ENCODE measurements around the gene DAPK3. TPM values are rescaled to one million over a fixed set of nuclear protein-coding genes. Genes with fewer than 3 reads are reported as not detected.
"Not testable (repeated sequence)": the region's sequence is repeated elsewhere in the genome, so short reads cannot be mapped to it uniquely, and the experiment has no call there.

Gene DAPK3
- polyA plus RNA-seq, 3 donors, result 13.7 to 32.1 (median 21.8) TPM

DNA sequence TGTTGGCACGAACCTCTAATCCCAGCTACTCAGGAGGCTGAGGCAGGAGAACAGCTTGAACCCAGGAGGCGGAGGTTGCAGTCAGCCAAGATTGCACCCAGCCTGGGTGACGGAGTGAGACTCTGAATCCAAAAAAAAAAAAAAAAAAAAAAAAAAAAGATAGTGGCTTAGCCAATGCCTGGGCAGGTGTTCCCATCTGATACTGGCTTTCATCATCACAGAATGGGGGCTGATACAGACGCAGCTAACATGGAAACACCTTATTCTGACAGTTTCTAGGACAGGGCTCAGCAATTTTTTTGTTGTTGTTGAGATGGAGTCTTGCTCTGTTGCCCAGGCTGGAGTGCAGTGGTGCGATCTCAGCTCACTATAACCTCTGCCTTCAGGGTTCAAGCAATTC lies 29.9 kb upstream of the DAPK3 start:
- not testable (repeated sequence) for H3K4me3 Mint-ChIP-seq, H3K27ac Mint-ChIP-seq

DNA sequence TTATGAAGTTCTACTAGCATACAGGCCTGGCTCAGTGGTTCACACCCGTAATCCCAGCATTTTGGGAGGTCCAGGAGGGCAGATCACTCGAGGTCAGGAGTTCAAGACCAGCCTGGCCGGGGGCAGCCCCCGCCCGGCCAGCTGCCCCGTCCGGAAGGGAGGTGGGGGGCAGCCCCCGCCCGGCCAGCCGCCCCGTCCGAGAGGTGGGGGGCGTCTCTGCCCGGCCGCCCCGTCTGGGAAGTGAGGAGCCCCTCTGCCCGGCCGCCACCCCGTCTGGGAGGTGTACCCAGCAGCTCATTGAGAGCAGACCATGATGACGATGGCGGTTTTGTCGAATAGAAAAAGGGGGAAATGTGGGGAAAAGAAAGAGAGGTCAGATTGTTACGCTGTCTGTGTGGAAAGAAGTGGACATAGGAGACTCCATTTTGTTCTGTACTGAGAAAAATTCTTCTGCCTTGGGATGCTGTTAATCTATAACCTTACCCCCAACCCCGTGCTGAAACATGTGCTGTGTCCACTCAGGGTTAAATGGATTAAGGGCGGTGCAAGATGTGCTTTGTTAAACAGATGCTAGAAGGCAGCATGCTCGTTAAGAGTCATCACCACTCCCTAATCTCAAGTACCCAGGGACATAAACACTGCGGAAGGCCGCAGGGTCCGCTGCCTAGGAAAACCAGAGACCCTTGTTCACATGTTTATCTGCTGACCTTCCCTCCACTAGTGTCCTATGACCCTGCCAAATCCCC lies 27.9 kb upstream of the DAPK3 start:
- H3K27ac ChIP-seq (ENCODE audit: low read depth in 1 of 2, low read length in 2 of 2); DNase-seq; H3K27ac Mint-ChIP-seq; H3K4me3 ChIP-seq (replicated peaks in 1 of 3; ENCODE audit: low read depth in 2 of 3, low read length in 3 of 3); H3K36me3 ChIP-seq (replicated peaks in 1 of 2; ENCODE audit: control insufficient read depth in 1 of 2, insufficient read depth in 2 of 2, low read length in 2 of 2); H3K27me3 ChIP-seq (ENCODE audit: control insufficient read depth in 2 of 2, insufficient read depth in 2 of 2, low read length in 2 of 2); H3K9ac ChIP-seq (ENCODE audit: insufficient read depth, low read length, poor library complexity, severe bottlenecking); H3K4me1 ChIP-seq (ENCODE audit: control insufficient read depth in 1 of 2, insufficient read depth in 2 of 2, low read length in 2 of 2); intact Hi-C loops (cut with micrococcal nuclease); H3K36me3 Mint-ChIP-seq; H3K9me3 ChIP-seq (replicated peaks in 1 of 2; ENCODE audit: control insufficient read depth in 1 of 2, insufficient read depth in 1 of 2, low read length in 2 of 2); H3K27me3 Mint-ChIP-seq (ENCODE audit: low read depth in 3 of 3); H3K4me1 Mint-ChIP-seq; H2AFZ ChIP-seq (ENCODE audit: insufficient read depth, low read depth, low read length, poor library complexity, severe bottlenecking); H3K4me3 Mint-ChIP-seq; H3K4me2 ChIP-seq (replicated peaks; ENCODE audit: extremely low read depth, low read length, poor library complexity, severe bottlenecking); H4K20me1 ChIP-seq (ENCODE audit: insufficient read depth, low read length); H3K79me2 ChIP-seq (ENCODE audit: insufficient read depth, low read length); H3K9me3 Mint-ChIP-seq: not testable (repeated sequence)
- WGBS (ENCODE audit: insufficient coverage), result 94% methylated on average over 10 of the region's 29 CpGs

More for the DNA sequence above, 29.9 kb upstream of the DAPK3 start:
- not testable (repeated sequence) for H4K20me1 ChIP-seq (ENCODE audit: insufficient read depth, low read length); H3K36me3 Mint-ChIP-seq; H3K27ac ChIP-seq (ENCODE audit: low read depth in 1 of 2, low read length in 2 of 2); H3K27me3 ChIP-seq (ENCODE audit: control insufficient read depth in 2 of 2, insufficient read depth in 2 of 2, low read length in 2 of 2); H3K9me3 ChIP-seq (replicated peaks in 1 of 2; ENCODE audit: control insufficient read depth in 1 of 2, insufficient read depth in 1 of 2, low read length in 2 of 2); H2AFZ ChIP-seq (ENCODE audit: insufficient read depth, low read depth, low read length, poor library complexity, severe bottlenecking); DNase-seq; H3K9ac ChIP-seq (ENCODE audit: insufficient read depth, low read length, poor library complexity, severe bottlenecking); H3K4me2 ChIP-seq (replicated peaks; ENCODE audit: extremely low read depth, low read length, poor library complexity, severe bottlenecking); H3K36me3 ChIP-seq (replicated peaks in 1 of 2; ENCODE audit: control insufficient read depth in 1 of 2, insufficient read depth in 2 of 2, low read length in 2 of 2); H3K27me3 Mint-ChIP-seq (ENCODE audit: low read depth in 3 of 3); H3K4me1 Mint-ChIP-seq; H3K4me1 ChIP-seq (ENCODE audit: control insufficient read depth in 1 of 2, insufficient read depth in 2 of 2, low read length in 2 of 2); H3K79me2 ChIP-seq (ENCODE audit: insufficient read depth, low read length); H3K9me3 Mint-ChIP-seq; H3K4me3 ChIP-seq (replicated peaks in 1 of 3; ENCODE audit: low read depth in 2 of 3, low read length in 3 of 3)
- intact Hi-C loops (cut with micrococcal nuclease), result loop anchor here in 1 of 2 donors (10.0 kb wide), 1 partner anchor 124 kb away; the partner anchor contains the start of gene MAP2K2
- WGBS (ENCODE audit: insufficient coverage), result 94% methylated on average over 2 of the region's 5 CpGs

DNA sequence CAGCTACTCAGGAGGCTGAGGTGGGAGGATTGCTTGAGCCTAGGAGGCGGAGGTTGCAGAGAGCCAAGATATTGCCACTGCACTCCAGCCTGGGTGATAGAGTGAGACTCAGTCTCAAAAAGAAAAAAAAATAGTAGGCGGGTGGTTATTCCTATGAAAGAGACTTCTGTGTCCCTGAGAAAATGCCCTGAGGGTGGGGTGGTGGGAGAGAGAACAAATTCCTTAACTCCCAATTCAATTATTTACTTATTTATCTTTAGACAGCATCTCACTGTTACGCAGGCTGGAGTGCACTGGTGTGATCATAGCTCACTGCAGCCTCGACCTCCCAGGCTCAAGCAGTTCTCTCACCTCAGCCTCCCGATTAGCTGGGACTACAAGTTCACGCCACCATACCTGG lies 24.7 kb upstream of the DAPK3 start:
- peaks cover 6 to 9% of the 10 kb centered on the region in 2 donors for H3K4me1 ChIP-seq (ENCODE audit: control insufficient read depth in 1 of 2, insufficient read depth in 2 of 2, low read length in 2 of 2)
- H3K4me2 ChIP-seq (replicated peaks; ENCODE audit: extremely low read depth, low read length, poor library complexity, severe bottlenecking), result no peak overlapping the region

More for the DNA sequence above, 24.7 kb upstream of the DAPK3 start:
- Histone ChIP-seq H4K20me1 (ENCODE audit: insufficient read depth, low read length) (no peaks in the 10 kb centered on the region), H3K27me3 (ENCODE audit: control insufficient read depth in 2 of 2, insufficient read depth in 2 of 2, low read length in 2 of 2) (no peaks in the 10 kb centered on the region), H3K9ac (ENCODE audit: insufficient read depth, low read length, poor library complexity, severe bottlenecking) (no peak overlapping the region), H3K79me2 (ENCODE audit: insufficient read depth, low read length) (no peaks in the 10 kb centered on the region), H3K4me3 (replicated peaks in 1 of 3; ENCODE audit: low read depth in 2 of 3, low read length in 3 of 3) (no peak overlapping the region), H3K36me3 (replicated peaks in 1 of 2; ENCODE audit: control insufficient read depth in 1 of 2, insufficient read depth in 2 of 2, low read length in 2 of 2) (no peaks in the 10 kb centered on the region), H2AFZ (ENCODE audit: insufficient read depth, low read depth, low read length, poor library complexity, severe bottlenecking) (no peak overlapping the region), H3K9me3 (replicated peaks in 1 of 2; ENCODE audit: control insufficient read depth in 1 of 2, insufficient read depth in 1 of 2, low read length in 2 of 2) (no peaks in the 10 kb centered on the region), H3K27ac (ENCODE audit: low read depth in 1 of 2, low read length in 2 of 2) (no peak overlapping the region)
- peaks cover 11% of the 10 kb centered on the region for H3K4me1 Mint-ChIP-seq
- TF ChIP-seq, protein P1, sequence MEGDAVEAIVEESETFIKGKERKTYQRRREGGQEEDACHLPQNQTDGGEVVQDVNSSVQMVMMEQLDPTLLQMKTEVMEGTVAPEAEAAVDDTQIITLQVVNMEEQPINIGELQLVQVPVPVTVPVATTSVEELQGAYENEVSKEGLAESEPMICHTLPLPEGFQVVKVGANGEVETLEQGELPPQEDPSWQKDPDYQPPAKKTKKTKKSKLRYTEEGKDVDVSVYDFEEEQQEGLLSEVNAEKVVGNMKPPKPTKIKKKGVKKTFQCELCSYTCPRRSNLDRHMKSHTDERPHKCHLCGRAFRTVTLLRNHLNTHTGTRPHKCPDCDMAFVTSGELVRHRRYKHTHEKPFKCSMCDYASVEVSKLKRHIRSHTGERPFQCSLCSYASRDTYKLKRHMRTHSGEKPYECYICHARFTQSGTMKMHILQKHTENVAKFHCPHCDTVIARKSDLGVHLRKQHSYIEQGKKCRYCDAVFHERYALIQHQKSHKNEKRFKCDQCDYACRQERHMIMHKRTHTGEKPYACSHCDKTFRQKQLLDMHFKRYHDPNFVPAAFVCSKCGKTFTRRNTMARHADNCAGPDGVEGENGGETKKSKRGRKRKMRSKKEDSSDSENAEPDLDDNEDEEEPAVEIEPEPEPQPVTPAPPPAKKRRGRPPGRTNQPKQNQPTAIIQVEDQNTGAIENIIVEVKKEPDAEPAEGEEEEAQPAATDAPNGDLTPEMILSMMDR (IDR thresholded peaks at IDR 0.05), result no peak
- no peak overlapping the region for H3K4me3 Mint-ChIP-seq
- H3K27me3 Mint-ChIP-seq (ENCODE audit: low read depth in 3 of 3), result peaks cover 2 to 8% (median 3%) of the 10 kb centered on the region in 3 donors
- 100% methylated on average over 3 of the region's 6 CpGs for WGBS (ENCODE audit: insufficient coverage)
- intact Hi-C loops (cut with micrococcal nuclease), result no loop called here
- peaks cover 0 to 6% (median 0%) of the 10 kb centered on the region in 7 donors for H3K9me3 Mint-ChIP-seq
- DNase-seq, result no peak
- no peak overlapping the region for H3K27ac Mint-ChIP-seq
- no peaks in the 10 kb centered on the region for H3K36me3 Mint-ChIP-seq
